Brain microvascular endothelial cell (primary cell): ENCODE measurements around the gene GALNT12.

Experiments
- DNase-seq: peaks from one replicate; pipeline ENCODE4 v3.0.0-alpha.2; 2020
- H3K27ac ChIP-seq: fragments of 250-450 bp; sonication (Bioruptor Pico); 2 replicates; pipeline ENCODE4 v1.5.1; 2020; ENCODE audit warnings: mild to moderate bottlenecking, moderate library complexity
- H3K27me3 ChIP-seq: fragments of 250-450 bp; sonication (Bioruptor Pico); replicated peaks from 2 replicates; pipeline ENCODE4 v1.5.1; 2020; ENCODE audit warnings: mild to moderate bottlenecking
- H3K36me3 ChIP-seq: fragments of 250-450 bp; sonication (Bioruptor Pico); replicated peaks from 2 replicates; pipeline ENCODE4 v1.5.1; 2020; ENCODE audit warnings: mild to moderate bottlenecking
- H3K4me3 ChIP-seq: 2 replicates; pipeline ENCODE4 v1.5.1; 2011; ENCODE audit warnings: low read depth, mild to moderate bottlenecking, control low read depth, low read length, moderate library complexity
- in situ Hi-C: cut with HindIII; loops from 2 replicates; pipeline ENCODE4 v1.10.0; 2017; ENCODE audit warnings: low sequenced_read_pairs, low pct_ligation_motif_present
- TF ChIP-seq, protein P1 (sequence below): IDR thresholded peaks from 2 replicates; pipeline ENCODE4 v1.5.1; 2011; ENCODE audit warnings: low read depth, mild to moderate bottlenecking, moderate library complexity, low read length, control low read depth, inconsistent platforms; ENCODE audit errors: missing control alignments

Gene GALNT12

DNA sequence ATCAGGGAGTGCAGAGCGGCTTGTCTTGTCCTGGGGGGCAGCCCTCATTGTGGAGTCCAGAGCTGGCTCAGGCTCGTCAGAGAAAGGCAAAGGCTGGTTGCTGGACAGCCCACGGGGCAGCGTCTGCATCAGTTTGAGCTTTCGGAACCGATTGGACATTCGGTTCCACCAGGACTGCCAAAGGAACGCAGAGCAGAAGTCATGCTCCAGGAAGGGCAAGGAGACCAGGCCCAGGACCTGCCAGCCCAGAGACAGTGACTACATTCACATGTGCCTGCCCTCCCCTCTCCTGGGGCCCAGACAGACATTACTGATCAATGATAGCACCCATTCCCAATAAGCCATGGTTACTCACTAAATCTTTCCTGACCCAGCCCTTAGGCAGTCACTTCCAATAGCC, 29.2 kb upstream of the GALNT12 start:
- Histone ChIP-seq H3K27me3 (no peaks in the 10 kb centered on the region), H3K36me3 (peaks cover 2% of the 10 kb centered on the region), H3K27ac (no peak overlapping the region), H3K4me3 (no peak overlapping the region)
- DNase-seq = no peak
- TF ChIP-seq, protein P1, sequence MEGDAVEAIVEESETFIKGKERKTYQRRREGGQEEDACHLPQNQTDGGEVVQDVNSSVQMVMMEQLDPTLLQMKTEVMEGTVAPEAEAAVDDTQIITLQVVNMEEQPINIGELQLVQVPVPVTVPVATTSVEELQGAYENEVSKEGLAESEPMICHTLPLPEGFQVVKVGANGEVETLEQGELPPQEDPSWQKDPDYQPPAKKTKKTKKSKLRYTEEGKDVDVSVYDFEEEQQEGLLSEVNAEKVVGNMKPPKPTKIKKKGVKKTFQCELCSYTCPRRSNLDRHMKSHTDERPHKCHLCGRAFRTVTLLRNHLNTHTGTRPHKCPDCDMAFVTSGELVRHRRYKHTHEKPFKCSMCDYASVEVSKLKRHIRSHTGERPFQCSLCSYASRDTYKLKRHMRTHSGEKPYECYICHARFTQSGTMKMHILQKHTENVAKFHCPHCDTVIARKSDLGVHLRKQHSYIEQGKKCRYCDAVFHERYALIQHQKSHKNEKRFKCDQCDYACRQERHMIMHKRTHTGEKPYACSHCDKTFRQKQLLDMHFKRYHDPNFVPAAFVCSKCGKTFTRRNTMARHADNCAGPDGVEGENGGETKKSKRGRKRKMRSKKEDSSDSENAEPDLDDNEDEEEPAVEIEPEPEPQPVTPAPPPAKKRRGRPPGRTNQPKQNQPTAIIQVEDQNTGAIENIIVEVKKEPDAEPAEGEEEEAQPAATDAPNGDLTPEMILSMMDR = no peak
- in situ Hi-C loops = no loop called here

DNA sequence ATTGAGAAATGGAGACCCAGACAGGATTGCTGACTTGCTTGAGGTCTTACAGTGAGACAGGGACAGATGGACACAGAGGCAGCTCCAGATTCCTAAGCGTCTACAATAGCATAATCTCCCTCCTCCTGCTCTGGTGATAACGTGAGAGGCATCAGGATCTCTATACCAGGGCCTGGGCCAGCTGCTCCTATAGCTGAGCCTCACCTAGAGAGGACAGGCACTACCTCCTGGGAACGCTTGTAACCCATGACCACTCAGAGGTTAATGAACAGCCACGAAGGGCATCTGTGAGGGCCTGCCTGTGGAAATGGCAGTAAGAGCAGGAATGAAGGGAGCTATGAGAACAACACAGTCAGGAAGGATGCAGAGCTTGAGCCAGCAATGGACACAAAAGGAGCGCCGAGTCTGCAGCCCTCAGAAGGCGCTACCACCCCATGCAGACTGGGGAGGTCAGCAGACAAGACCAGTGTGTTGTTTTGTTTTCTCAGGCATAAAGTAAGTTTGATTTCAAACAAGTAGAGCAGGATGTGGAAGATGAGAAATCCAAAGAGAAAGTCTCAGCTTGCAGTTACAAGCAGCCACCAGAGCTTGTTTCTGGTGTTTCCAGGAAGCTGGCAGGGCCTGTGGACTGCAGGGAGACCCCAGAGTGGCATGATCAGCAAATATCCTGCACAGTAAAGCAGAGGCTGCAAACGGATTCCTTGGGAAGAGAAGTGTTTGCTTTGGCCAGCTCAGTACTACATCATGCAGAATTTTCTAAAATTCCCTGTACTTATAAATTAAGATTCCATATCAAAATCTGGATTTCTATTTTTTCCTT, 28.5 kb upstream of the GALNT12 start:
- in situ Hi-C loops = no loop called here
- TF ChIP-seq, protein P1 = no peak

DNA sequence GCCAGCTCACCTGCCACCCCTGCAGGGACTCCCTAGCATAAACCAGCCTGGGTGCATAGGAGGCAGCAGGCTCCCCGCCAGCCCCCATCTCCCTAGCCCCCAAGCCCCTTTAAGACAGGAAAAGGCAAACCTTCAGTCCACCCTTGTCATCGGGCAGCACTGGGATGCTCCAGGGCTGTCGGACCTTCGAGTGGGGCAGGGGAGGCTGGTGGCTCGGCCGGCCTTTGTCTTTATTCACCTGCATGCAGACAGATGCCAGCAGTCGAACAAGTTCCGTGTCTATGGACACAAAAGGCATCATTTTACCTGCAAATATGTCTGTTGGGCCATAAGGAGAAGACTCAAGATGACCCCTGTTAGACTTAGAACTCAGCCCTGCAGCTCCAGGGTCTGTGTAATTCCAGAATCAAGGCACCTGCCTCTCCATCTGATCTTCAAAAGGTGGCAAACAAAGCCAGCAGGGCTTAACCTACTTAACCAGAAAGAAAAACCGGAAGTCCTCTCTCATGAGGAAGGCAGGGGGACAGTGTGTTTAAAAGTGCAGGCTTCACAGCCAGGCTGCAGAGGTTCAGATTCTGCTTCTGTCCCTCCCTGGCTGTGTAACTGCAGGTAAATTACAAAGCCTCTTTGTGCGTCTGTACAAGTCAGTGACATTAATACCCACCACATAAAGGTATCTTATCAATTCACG, 27.3 kb upstream of the GALNT12 start:
- no peaks in the 10 kb centered on the region for H3K27me3 ChIP-seq
- TF ChIP-seq, protein P1 = no peak
- in situ Hi-C loops = no loop called here

More for the DNA sequence above, 28.5 kb upstream of the GALNT12 start:
- no peak for DNase-seq
- Histone ChIP-seq H3K27me3 (no peaks in the 10 kb centered on the region), H3K36me3 (no peaks in the 10 kb centered on the region), H3K4me3 (no peak overlapping the region), H3K27ac (no peak overlapping the region)

DNA sequence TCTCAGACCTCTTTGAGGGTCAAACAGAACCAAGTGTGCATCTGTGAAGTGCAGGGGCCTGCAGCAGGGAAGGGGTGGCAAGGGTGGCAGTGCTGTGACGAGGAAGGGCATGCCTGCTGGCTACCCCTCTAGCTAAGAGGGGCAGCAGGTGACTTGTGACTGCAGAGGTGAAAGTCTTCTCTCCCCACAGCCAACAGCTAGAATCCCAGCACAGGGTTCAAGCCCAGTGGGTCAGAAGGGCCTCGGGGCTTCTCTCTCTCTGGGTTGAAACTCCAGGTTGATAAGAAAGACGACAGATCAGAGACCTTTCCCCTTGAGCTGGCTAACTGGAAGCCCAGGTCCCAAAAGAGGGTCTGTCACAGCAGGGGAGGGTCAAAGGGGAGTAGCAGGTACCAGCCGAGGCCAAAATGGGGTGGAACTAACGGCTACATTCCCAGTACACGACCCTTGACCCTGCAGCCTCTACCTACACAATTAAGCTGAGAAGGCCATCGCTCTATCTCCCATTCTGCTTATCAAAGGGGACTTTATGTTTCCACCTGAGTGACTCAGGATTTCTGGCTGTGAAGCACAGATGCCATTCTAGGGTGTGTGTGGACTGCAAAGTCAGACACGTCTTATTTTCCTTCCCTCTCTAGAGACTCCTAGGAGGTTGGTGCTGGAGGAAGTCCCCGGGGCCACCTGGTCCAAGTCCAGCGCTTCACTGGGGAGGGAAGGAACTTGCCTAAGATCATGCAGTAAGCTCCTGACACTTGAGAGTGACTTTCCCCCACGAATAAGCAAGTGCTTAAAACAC, 25.7 kb upstream of the GALNT12 start:
- Histone ChIP-seq H3K36me3 (no peaks in the 10 kb centered on the region), H3K27ac (no peak overlapping the region), H3K27me3 (no peaks in the 10 kb centered on the region), H3K4me3 (no peak overlapping the region)
- TF ChIP-seq, protein P1 = no peak
- no peak for DNase-seq
- in situ Hi-C loops = no loop called here

More for the DNA sequence above, 27.3 kb upstream of the GALNT12 start:
- Histone ChIP-seq H3K36me3 (no peaks in the 10 kb centered on the region), H3K27ac (no peak overlapping the region), H3K4me3 (no peak overlapping the region)
- no peak for DNase-seq

DNA sequence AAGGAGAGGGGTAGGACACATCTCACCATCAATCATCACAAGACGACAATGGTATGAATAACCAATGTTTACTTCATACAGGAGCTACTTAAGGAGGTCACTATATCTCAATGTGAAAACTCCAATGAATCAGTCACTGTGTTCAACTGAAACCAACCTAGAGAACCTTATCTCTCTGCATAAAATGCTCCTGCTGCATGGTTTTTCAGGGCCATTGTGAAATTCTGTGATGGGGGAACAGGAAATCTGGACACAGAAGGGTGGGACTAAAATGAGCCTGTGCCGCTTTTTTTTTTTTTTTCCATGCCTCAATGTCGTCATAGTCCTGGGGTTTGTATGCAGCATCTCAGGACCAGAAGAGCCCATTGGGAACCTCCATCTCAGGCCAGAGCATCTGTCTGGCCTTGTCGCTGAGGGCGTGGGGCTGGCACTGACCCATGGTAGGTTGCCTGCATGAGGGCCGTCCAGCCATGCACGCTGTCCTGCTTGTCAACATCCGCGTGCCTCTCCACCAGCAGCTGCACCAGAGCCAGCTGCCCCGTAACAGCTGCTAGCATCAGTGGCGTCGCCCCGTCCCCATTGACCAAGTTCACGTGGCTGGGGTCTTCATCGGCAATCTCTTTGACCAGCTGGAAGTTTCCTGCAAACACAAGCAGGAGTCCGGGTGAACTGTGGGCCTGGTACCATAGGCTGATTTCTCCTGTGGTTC, 23.8 kb upstream of the GALNT12 start:
- Histone ChIP-seq H3K27me3 (no peaks in the 10 kb centered on the region), H3K36me3 (no peaks in the 10 kb centered on the region), H3K27ac (no peak overlapping the region), H3K4me3 (no peak overlapping the region)
- TF ChIP-seq, protein P1 = no peak
- in situ Hi-C loops = no loop called here
- no peak for DNase-seq
